HG03039 (cell line): ENCODE data around the gene NEURL4.
"Not testable (repeated sequence)": the region's sequence is repeated elsewhere in the genome, so short reads cannot be mapped to it uniquely, and the experiment has no call there.

ENCODE experiments used
- ATAC-seq: cut with Tn5 transposase; IDR thresholded peaks from one replicate; pipeline ENCODE4 v1.9.1; 2021; ENCODE audit warnings: mild to moderate bottlenecking, moderate library complexity; ENCODE audit not compliant: unreplicated experiment

The NEURL4 gene

DNA sequence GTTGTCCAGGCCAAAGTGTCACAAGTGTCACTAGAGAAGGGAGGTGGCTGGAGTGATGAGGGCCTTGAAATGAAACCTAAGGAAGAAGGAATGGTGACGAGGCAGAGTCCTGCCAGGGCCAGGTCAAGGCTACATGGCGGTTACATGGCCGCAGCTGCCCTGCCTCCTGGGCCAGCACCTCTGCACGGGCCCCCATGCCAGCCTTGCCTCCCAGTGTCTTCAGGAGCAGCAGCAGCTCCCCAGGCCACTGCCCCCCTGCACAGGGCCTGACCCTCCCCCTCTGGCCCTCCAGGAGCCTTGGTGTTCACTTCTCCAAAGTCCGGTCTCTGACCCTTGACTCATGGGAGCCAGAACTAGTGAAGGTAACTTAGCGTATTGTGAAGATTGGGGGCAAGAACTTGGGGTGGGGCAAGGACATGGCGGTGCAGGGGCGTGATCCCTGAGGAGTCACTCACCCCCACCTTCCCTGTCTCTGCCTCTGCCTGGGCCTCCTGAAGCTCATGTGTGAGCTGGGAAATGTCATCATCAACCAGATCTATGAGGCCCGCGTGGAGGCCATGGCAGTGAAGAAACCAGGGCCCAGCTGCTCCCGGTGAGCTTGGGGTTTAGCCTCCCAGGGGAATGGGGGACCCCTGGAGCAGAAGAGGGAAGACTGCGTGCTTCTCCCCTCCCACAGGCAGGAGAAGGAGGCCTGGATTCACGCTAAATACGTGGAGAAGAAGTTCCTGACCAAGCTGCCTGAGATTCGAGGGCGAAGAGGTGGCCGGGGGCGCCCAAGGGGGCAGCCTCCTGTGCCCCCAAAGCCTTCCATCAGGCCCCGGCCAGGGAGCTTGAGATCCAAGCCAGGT is 18.7 kb upstream of the NEURL4 start:
- no peak for ATAC-seq

DNA sequence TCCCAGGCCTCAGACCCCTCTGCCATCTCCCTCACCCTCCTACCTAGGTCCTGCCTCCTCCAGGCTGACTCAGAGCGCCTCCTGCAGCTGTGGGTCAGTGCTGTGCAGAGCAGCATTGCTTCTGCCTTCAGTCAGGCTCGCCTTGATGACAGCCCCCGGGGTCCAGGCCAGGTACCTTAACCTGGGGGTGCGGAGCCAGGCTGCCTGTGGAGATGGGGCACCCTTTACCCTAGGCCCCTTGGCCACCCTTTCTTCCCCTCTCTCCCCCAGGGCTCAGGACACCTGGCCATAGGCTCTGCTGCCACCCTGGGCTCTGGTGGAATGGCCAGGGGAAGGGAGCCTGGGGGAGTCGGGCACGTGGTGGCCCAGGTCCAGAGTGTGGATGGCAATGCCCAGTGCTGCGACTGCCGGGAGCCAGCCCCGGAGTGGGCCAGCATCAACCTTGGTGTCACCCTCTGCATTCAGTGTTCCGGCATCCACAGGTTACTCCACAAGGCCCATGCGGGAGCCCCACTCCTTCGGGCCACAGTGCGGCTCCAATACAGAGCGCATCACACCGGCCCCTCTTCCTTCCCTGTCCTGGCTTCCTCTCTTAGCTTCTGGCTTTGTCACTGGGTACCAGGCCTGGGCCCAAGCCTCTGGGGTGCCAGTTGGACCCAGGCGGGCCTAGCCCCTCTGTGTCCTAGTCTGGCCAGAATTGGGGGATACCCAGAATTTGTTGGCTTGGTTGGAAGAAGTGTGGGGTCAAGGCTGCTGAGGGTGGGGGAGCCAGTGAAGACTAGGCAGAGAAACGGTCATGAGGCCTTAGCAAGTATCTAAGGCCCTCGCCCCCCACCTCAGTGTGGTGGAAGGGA is 17.9 kb upstream of the NEURL4 start:
- no peak for ATAC-seq

DNA sequence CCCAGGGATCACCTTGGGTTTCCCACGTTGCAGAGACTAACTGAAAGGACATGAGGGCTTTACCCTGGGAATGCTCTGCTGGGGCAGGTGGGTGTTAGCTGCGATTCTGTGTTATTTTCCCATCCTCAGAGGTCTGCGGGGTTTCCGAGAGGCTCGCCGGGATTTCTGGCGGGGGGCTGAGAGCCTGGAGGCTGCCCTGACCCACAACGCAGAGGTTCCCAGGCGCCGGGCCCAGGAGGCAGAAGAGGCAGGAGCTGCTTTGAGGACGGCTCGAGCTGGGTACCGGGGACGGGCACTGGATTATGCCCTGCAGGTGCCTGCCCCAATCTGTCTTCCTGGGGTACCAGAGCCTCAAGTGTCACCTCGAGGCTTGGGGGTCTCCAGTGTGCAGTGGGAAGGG is 14.1 kb upstream of the NEURL4 start:
- no peak for ATAC-seq

DNA sequence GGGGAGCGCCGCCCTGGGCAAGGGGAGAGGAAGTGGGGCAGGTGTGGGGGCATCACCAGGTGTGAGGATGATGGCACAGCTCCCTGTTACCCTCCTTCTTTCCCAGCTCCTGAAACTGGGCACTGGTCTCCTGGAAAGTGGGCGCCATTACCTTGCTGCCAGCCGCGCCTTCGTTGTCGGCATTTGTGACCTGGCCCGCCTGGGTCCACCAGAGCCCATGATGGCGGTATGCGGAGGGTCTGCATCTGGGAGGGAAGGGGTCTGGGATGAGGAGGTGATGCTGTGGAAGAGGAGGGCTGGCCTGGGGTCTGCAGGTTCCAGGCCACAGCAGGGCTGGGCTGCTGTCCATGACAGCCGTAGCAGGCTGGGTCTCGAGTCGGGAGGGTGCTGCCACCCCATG is 12.7 kb upstream of the NEURL4 start:
- ATAC-seq = no peak

DNA sequence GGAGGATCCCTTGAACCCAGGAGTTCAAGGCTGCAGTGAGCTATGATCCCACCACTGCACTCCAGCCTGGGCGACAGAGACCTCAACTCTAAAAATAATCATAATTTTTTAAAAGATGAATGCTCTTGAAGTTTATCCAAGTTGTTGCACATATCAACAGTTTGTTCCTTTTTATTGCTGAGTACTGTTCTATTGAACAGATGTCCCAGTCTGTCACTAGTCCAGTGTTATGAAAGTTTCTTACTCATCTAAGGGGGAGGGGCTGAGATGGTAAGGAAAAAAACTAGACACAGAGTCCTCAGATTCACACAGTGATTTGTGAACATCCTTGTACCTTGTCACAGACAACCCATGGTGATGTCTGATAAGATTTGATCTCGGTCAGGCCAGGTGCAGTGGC is 11.0 kb upstream of the NEURL4 start:
- ATAC-seq = no peak

DNA sequence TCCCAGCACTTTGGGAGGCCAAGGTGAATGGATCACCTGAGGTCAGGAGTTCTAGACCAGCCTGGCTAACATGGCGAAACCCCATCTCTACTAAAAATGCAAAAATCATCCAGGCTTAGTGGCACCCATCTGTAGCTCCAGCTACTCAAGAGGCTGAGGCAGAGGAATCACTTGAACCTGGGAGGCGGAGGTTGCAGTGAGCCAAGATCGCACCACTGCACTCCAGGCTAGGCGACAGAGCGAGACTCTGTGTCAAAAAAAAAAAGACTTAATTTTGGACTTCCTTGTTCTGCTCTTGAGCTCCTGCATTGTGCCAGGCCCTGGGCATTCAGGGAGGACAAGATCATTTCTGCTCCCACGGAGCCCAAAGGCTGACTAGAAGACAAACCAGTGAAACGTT is 8.5 kb upstream of the NEURL4 start:
- ATAC-seq = not testable (repeated sequence)

DNA sequence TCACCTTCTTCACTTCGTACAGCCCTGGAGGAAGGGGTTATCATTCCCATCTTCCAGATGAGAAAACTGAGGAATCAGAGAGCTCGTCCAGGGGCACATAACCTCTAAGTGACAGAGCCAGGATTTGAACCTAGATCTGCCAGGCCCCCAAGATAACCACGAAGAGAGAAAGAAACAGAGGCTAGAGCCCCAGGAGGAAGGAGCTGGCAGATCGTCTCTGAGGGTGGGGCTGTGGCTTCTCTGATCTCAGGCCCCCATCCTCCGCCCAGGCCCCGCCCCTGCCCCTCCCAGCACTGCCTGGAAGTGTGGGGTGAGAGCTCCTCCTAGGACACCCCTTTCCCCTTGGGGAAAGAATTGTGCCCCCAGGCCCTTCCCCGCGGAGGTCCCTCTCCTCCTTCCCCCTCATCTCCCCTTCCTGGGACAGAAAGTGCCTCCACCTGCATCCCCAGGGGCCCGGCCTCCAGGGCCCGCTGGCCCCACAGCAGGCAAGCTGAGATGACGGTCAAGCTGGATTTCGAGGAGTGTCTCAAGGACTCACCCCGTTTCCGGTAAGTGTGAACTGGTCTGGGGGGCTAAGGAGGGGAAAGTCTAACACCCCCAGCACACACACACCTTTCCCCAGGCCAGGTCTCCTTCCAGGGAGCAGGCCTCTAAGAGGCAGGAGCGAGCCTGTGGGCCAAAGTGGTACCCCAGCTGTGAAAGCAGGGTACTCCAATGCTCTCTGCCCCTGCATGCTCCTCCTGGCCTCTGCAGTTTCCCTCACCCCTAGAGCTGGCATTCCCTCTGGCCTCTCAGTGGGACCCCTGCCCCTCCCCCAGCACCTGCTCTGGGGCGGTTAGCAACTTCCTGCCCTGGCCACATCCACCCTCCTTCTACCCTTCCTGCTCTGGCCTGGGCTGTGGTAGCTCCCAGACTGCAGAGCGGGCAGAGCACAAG is 7.4 kb upstream of the NEURL4 start, which contains the start of gene ACAP1:
Gene ACAP1 (plus strand): TSS at position 290 of the 936 bp plus-strand sequence. CDS start 206 bp downstream, at position 496.
- peak; percentile 47 for ATAC-seq

DNA sequence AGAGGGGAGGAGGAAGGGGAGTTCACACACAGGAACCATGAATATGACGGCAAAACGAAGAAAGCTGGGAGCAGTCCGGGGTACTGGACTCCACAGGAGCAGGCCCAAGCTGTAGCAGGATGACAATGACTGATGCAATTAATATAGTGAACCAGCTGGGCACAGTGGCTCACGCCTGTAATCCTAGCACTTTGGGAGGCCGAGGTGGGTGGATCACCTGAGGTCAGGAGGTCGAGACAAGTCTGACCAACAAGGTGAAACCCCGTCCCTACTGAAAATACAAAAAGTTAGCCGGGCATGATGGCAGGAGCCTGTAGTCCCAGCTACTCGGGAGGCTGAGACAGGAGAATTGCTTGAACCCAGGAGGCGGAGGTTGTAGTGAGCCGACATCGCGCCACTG is 6.6 kb upstream of the NEURL4 start:
- not testable (repeated sequence) for ATAC-seq

DNA sequence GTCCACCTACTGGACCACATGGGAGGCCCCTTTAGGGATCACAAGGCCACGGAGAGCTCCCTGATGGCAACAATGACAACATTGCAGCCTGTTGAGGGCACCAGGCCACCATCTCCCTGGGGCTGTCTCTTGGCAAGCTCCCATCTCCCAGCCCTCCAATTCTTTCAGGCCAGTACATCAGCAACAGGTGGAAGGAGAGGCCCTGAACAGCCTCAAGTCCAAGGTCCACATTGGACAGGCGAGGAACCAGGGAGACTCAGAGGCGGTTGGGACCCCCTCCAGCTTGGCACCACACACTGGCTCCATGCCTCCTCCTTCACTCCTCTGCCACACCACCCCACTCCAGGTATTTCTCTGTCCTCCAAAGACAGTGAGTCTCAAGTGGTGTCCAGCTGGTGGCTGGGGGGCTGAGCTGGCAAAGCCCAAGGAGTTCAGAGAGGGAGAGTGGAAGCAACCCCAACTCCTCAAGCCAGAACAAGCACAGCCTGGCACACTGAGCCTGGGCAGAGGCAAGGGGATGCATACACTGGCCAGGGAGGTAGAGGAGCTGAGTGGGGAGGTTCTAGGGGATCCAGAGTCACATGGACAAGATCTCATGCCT is 5.9 kb upstream of the NEURL4 start:
- no peak for ATAC-seq

DNA sequence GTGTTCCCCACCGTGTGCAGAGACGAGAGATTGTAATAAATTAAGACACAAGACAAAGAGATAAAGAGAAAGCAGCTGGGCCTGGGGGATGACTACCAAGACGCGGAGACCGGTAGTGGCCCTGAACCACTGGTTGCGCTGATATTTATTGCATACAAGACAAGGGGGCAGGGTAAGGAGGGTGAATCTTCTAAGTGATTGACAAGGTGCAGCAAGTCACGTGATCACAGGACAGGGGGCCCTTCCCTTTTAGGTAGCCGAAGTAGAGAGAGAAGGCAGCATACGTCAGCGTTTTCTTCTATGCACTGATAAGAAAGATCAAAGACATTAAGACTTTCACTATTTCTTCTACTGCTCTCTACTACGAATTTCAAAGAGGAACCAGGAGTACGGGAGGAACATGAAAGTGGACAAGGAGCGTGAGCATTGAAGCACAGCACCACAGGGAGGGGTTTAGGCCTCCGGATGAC is 3.5 kb upstream of the NEURL4 start:
- not testable (repeated sequence) for ATAC-seq

DNA sequence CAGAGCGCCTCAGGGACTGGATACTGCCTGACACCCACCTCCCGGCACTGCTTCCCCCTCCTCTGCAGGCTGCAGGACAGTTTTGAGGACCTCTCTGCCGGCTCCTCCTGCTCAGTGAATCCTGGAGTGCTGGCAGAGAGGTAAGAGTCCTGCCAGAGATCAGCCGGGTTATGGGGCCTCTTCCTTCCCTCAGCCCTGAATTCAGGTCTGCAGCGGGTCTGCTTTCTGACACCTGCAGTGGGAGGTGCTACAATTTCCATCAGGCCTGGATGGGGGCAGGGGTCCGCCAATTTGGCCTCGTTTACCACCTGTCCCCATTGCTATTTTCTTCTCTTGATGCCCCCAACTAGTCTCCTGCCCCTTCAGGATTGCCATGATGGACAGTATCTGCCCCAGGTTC is 3.0 kb upstream of the NEURL4 start:
- ATAC-seq = no peak

DNA sequence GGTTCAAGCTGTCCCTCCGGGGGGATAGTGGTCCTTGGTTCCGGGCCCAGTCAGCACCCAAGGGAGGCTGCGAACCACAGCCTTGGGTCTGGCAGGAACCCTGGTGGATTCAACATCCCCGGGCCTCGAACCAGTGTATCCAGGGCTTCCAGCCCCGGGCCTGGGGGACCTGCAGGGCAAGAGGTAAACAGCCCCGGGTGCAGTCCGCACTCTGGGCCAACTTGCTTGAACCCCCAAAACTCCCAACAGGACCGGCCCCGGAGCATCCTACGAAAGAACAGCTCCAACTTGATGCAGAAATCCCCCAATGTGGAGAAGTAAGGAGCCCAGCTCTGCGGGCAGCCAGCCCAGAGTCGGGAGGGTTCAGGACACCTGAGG is 1.5 kb upstream of the NEURL4 start:
- ATAC-seq = no peak

DNA sequence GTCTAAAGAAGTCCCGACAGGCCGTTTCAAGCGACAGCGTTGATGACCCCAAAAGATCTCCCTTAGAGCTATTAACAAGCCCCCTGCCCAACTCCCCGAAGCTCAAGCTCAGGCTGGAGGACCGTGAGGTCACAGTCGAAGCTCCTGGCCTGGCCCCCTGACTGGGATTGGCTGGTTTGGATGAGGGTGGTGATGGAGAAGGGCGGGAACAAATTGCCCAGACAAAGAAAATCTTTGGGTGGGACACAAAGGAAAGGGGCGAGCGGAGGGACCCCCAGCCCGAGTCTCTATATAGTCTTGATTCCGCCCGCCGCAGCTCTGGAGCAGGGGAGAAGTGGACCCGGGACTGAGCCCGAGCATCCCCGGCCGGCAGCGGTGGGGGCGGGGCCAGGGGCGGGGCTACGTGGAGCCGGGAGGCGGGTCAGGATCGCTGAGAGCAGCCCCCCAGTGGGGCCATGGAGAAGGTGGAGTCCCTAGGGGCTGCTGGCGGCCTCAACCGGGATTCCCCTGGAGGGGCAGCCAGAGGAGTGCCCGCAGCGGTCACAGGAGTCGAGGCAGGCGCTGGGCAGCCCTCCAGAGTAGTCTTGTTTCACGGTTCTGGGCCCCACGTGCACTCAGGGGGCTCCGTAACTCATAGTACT is 982 bp upstream of the NEURL4 start:
- peak; percentile 30 for ATAC-seq

DNA sequence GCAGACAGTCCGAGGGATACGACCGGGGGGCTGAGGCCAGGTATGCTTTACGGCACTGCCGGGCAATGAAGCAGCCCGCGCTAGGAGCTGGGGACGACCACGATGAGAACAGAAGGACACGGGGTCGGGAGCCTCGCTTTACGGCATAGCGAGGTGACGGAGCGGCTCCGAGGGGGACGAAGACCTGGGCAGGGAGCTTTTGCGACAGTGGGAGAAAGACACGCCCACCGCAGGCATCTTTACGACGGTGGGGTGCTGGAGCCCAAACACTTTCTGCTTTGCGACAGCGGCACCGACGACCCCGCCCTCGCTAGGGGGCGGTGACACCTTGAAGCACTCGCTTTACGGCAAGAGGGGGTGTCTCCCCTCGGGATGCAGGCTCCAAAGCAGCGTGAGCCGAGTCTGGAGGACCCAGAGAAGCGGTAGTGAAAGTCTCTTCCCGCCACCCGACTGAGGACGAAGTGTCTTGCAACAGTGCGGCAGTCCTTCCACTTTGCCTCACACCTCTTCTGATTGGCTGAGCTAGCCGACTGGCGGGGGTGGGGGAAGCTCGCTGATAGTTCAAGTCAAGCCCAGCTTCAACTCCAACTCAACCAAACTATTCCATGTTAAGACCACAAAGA is 350 bp upstream of the NEURL4 start:
- peak; percentile 53 for ATAC-seq

DNA sequence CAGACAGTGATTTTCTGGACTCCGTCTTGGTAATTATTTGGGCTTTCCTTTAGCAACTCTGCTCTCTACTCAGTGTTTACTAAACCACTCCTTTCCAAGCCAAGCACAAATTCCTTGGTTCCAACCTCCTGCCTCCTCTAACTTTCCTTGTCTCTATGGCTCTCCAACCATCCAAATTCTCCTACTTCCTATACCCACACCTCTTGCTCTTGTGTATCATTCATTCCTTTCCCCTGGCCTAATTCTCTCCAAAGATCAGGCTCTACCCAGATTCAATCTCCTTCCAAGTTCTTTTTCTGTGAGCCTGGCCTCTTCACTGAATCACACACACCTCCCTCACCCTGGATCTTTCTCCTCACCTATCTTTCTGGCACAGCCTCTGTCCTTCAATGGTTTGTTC is 1.1 kb downstream of the NEURL4 start:
- ATAC-seq = no peak

DNA sequence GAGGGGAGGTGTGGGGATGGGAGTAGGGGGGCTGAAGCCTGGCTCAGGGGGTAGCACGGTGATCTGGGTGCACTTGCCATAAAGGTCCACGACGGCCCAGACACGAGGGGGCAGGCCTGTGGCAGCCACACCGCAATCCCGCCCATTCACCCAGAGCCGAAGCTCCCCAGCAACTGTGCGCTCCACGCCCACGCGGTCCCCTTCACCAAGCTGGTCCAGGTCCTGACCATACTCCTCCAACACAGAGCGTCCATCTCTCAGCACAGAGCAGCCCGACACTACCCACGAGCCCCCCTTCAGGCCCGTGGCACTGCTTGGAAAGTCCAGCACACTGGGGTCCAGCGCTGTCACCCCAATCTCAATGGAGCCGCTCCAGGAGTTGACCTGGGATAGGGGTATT is 1.6 kb downstream of the NEURL4 start:
- ATAC-seq = no peak

DNA sequence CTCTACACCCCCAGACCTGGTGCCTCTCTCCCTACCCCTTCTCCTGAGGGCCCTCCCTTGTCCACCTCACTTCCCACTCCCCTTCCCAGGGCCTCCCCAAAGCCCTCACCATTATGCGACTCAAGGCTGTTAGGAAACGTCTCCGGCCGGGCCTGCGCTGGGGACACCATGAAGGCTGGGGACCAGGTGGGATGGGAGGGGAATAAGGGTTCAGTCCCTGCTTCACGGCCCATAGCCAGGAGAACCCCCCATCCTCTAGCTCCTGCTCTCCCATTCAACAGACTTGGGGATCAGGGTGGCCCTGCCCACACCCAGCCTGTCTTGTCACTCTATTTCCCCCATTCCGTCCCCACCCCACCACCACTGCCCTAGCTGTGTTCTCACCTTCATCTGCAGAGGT is 2.1 kb downstream of the NEURL4 start:
- ATAC-seq = no peak

DNA sequence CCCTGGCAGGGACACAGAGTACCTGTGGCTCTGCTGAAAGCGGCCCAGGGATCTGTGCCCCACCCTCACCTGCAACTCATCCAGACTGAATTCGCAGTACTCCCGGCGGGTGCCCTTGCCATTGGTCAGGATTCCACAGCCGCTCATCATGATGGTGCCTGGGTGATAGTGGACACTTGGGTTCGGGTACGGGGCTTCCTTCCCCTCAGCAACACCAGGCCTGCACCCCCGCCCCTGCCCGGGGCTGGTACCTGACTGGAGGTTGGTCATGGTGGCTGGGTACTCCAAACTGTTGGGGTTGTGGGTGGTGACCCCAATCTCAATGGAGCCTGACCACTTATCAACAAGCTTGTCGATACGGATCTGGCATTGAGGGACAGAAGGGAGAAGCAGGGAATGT is 2.9 kb downstream of the NEURL4 start:
- no peak for ATAC-seq

DNA sequence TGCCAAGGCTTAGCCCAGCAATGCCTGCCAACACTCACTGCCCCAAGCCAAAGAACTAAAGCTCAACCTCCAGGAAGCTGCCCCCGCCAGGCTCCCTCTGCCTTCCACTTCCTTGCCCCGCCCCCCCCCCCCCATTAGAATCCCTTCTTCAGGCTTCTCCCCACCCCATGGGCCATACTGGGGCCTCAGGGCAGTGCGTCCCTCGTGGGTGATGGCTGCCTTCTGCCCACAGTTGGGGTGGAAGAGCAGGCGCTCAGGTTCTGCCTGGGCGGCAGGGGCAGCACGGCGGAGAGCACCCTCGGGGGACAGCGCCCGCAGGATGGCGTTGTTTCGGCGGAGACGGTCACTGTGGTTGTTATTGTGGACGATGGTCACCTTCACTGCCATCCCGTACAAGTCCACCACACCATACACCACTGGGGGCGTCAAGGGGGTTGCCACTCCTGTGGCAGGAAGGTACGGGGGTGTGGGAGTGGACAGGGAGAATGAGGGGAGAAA is 4.1 kb downstream of the NEURL4 start:
- ATAC-seq = no peak
